ENCODE measurements around the gene PCGF6.
"Not testable (repeated sequence)": the region's sequence is repeated elsewhere in the genome, so short reads cannot be mapped to it uniquely, and the experiment has no call there.

Gene PCGF6

DNA sequence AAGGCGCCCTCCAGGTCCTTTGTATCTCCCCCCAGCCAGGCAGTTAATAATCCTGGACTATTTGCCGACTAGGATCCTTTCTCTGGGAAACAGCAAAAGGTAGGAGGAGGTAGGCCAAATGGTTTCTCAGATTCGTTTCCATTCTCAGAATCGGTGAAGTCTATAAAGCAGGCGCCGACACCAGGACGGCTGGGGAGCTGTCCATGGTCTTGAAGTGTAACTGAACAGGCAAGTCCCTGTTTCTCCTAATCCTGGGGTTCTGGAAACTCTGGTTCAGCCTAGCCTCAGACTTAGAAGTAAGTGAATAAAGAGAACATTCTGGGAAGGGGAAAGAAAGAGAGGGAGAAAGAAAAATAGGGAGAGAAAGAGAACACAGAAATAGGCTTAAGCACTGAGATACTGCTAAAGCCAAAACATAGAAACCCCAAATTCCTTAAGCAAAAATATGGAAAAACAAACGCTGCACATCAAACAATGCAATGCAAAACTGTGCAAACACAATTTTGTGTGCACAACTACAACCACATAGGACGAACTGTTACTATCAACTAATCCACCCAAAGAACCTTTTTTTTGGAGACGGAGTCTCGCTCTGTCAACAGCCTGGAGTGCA, 85.1 kb downstream of the PCGF6 start:
- H2AFZ ChIP-seq (ENCODE audit: low read depth, low read length) = no peak overlapping the region
- no peaks in the 10 kb centered on the region for H3K9me3 ChIP-seq (ENCODE audit: low read length)
- no peaks in the 10 kb centered on the region for H3K27me3 ChIP-seq (ENCODE audit: insufficient read depth, low read length)
- no peaks in the 10 kb centered on the region for H3K4me1 ChIP-seq (ENCODE audit: insufficient read depth, low read length)
- no peaks in the 10 kb centered on the region for H3K36me3 ChIP-seq (ENCODE audit: insufficient read depth, low read length)
- no peak overlapping the region for H3K4me3 ChIP-seq (ENCODE audit: low read length)

DNA sequence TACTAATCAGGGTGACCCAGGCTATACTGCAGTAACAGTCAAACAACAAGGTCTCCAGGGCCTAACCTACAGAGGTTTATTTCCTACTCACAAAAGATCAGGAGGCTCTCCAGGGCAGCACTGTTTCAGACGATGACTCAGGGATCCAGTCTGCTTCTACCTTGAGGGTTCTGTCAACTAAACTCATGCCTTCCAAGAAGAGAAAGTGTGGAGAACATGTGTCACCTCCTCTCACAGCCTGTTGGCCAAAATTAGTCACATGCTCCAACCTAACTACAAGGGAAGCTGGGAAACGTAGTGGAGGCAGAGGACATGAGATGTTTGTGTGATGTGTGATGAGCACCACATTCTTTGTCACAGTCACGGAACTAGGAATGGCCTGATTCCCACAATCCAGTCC, 88.7 kb downstream of the PCGF6 start:
- Histone ChIP-seq H2AFZ (ENCODE audit: low read depth, low read length) (no peak overlapping the region), H3K36me3 (ENCODE audit: insufficient read depth, low read length) (no peaks in the 10 kb centered on the region), H3K27me3 (ENCODE audit: insufficient read depth, low read length) (no peaks in the 10 kb centered on the region), H3K9me3 (ENCODE audit: low read length) (peaks cover 5% of the 10 kb centered on the region), H3K4me3 (ENCODE audit: low read length) (no peak overlapping the region), H3K4me1 (ENCODE audit: insufficient read depth, low read length) (no peaks in the 10 kb centered on the region)

DNA sequence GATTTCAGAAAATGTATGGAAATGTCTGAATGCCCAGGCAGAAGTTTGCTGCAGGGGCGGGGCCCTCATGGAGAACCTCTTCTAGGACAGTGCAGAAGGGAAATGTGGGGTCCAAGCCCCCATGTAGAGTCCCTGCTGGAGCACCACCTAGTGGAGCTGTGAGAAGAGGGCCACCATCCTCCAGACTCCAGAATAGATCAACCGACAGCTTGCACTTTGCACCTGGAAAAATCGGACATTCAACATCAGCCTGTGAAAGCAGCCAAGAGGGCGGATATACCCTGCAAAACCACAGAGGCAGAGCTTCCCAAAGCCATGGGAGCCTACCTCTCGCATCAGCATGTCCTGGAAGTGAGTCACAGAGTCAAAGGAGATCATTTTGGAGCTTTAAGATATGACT, 91.0 kb downstream of the PCGF6 start:
- peaks cover 5% of the 10 kb centered on the region for H3K9me3 ChIP-seq (ENCODE audit: low read length)
- no peak overlapping the region for H2AFZ ChIP-seq (ENCODE audit: low read depth, low read length)
- H3K4me1 ChIP-seq (ENCODE audit: insufficient read depth, low read length) = no peaks in the 10 kb centered on the region
- no peaks in the 10 kb centered on the region for H3K36me3 ChIP-seq (ENCODE audit: insufficient read depth, low read length)
- no peaks in the 10 kb centered on the region for H3K27me3 ChIP-seq (ENCODE audit: insufficient read depth, low read length)
- H3K4me3 ChIP-seq (ENCODE audit: low read length) = no peak overlapping the region

DNA sequence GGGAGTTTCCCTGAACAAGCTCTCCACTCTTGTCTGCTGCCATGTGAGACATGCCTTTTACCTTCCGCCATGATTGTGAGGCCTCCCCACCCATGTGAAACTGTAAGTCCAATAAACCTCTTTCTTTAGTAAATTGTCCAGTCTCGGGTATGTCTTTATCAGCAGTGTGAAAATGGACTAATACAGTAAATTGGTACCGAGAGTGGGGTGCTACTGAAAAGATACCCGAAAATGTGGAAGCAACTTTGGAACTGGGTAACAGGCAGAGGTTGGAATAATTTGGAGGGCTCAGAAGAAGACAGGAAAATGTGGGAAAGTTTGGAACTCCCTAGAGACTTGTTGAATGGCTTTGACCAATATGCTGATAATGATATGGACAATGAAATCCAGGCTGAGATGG, 92.0 kb downstream of the PCGF6 start:
- not testable (repeated sequence) for H2AFZ ChIP-seq (ENCODE audit: low read depth, low read length); H3K9me3 ChIP-seq (ENCODE audit: low read length); H3K4me1 ChIP-seq (ENCODE audit: insufficient read depth, low read length); H3K36me3 ChIP-seq (ENCODE audit: insufficient read depth, low read length); H3K4me3 ChIP-seq (ENCODE audit: low read length); H3K27me3 ChIP-seq (ENCODE audit: insufficient read depth, low read length)

DNA sequence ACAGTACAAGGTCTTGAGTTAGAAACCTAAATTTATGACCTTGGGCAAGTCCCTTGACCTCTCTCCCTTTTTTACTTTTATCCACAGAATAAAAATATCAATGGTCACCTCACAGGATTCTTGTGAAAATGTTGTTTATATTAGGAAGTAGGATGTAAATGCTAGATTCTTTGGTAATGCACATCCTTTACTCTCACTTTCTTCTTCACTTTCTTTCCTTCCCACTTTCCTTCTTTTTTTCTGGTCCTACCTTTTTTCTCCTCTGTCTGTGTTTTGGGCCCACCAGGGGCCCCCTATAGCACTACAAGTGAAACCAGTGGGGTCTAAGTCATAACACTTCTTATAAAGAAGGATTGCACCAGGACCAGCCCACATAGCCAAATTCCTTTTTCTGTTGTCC, 93.1 kb downstream of the PCGF6 start:
- Histone ChIP-seq H3K9me3 (ENCODE audit: low read length) (peaks cover 5% of the 10 kb centered on the region), H2AFZ (ENCODE audit: low read depth, low read length) (no peak overlapping the region), H3K27me3 (ENCODE audit: insufficient read depth, low read length) (no peaks in the 10 kb centered on the region), H3K4me3 (ENCODE audit: low read length) (no peak overlapping the region), H3K36me3 (ENCODE audit: insufficient read depth, low read length) (no peaks in the 10 kb centered on the region), H3K4me1 (ENCODE audit: insufficient read depth, low read length) (no peaks in the 10 kb centered on the region)

DNA sequence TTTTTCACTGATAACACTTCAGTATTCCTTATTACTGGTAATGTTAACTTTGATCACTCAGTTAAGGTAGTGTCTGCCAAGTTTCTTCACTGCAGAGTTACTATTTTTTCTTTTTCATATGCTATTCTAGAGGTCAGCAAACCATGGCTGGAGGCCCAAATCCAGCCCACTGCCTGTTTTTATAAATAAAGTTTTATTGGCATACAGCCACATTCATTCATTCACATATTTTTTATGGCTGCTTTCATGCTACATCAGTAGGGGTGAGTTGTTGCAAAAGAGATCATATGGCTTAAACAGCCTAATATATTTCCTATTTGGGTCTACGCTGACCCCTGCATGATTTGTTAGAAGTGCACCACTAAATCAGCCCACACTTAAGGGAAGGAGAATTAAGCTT, 94.3 kb downstream of the PCGF6 start:
- H3K27me3 ChIP-seq (ENCODE audit: insufficient read depth, low read length) = no peaks in the 10 kb centered on the region
- H3K36me3 ChIP-seq (ENCODE audit: insufficient read depth, low read length) = no peaks in the 10 kb centered on the region
- H3K4me1 ChIP-seq (ENCODE audit: insufficient read depth, low read length) = no peaks in the 10 kb centered on the region
- H3K9me3 ChIP-seq (ENCODE audit: low read length) = peaks cover 5% of the 10 kb centered on the region
- H3K4me3 ChIP-seq (ENCODE audit: low read length) = no peak overlapping the region
- H2AFZ ChIP-seq (ENCODE audit: low read depth, low read length) = no peak overlapping the region

DNA sequence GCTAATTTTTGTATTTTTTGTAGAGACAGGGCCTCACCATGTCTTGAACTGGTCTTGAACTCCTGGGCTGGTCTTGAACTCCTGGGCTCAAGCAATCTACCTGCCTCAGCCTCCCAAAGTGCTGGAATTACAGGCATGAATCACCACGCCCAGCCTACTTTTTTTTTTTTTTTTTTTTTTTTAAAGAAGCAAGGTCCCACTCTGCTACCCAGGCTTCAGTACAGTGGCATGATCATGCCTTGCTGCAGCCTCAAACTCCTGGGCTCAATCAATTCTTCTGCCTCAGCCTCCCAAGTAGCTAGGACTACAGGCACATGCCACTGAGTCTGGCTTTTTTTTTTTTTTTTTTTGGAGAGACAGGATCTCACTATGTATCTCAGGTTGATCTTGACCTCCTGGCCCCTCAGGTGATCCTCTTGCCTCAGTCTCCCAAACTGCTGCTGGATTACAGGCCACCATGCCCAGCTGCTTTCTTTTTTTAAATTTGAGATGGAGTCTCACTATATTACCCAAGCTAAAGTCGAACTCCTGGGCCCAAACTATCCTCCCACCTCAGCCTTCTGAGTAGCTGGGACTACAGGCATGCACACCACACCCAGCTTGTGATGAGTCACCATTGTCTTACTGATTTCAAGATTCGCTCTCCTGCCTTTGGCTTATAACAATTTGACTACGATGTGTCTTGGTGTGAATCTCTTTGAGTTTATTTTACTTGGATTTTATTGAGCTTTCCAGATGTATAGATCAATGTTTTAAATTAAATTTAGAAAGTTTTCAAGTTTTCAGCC, 96.2 kb downstream of the PCGF6 start:
- Histone ChIP-seq H3K4me1 (ENCODE audit: insufficient read depth, low read length) (no peaks in the 10 kb centered on the region), H3K9me3 (ENCODE audit: low read length) (peaks cover 4% of the 10 kb centered on the region), H2AFZ (ENCODE audit: low read depth, low read length) (no peak overlapping the region), H3K4me3 (ENCODE audit: low read length) (no peak overlapping the region), H3K36me3 (ENCODE audit: insufficient read depth, low read length) (no peaks in the 10 kb centered on the region), H3K27me3 (ENCODE audit: insufficient read depth, low read length) (no peaks in the 10 kb centered on the region)

DNA sequence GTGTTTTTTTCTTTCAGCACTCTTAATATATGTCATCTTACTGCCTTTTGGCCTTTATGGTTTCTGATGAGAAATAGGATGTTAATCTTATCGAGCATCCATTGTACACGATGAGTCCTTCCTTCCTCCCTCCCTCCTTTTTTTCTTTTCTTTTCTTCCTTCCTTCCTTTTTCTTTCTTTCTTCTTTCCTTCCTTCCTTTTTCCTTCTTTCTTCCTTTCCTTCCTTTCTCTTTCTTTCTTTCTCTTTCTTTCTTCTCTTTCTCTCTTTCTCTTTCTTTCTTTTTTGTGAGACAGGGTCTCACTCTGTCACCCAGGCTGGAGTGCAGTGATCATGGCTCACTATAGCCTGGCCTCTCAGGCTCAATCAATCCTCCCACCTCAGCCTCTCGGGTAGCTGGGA, 96.8 kb downstream of the PCGF6 start:
- H2AFZ ChIP-seq (ENCODE audit: low read depth, low read length) = no peak overlapping the region
- H3K4me1 ChIP-seq (ENCODE audit: insufficient read depth, low read length) = no peaks in the 10 kb centered on the region
- no peaks in the 10 kb centered on the region for H3K36me3 ChIP-seq (ENCODE audit: insufficient read depth, low read length)
- H3K27me3 ChIP-seq (ENCODE audit: insufficient read depth, low read length) = no peaks in the 10 kb centered on the region
- no peak overlapping the region for H3K4me3 ChIP-seq (ENCODE audit: low read length)
- H3K9me3 ChIP-seq (ENCODE audit: low read length) = peaks cover 4% of the 10 kb centered on the region
